Measurements from ENCODE around the gene C1orf74.

The C1orf74 gene

GRCh38 chr1:209805875-209806760, 21.8 kb upstream of the C1orf74 start, which contains the start of gene IRF6:
TSS of gene IRF6 (minus strand) at chr1:209806142. CDS start at chr1:209801413, 4,729 bp downstream.
- H3F3A ChIP-seq (ENCODE audit: control insufficient read depth, insufficient read depth), result no peaks in the 10 kb centered on the region
- peak within 1 kb of the TSS; percentile 47 for H3K4me2 ChIP-seq (ENCODE audit: low read length)
- no peaks in the 10 kb centered on the region for H3K36me3 ChIP-seq (ENCODE audit: control insufficient read depth, low read length)
- H3K27ac ChIP-seq (ENCODE audit: low read depth, low read length), result no peak within 1 kb of the TSS
- no peaks in the 10 kb centered on the region for H3K79me2 ChIP-seq (ENCODE audit: control insufficient read depth, low read length)
- H3K27me3 ChIP-seq (ENCODE audit: control insufficient read depth, low read length), result peaks cover 4% of the 10 kb centered on the region
- H3K9me2 ChIP-seq (replicated peaks; ENCODE audit: control insufficient read depth, low read length), result no peaks in the 10 kb centered on the region
- no peaks in the 10 kb centered on the region for H4K20me1 ChIP-seq (ENCODE audit: control insufficient read depth, insufficient read depth, low read depth, low read length)
- H3K4me3 ChIP-seq (ENCODE audit: low read length), result peak within 1 kb of the TSS; percentile 57
- no peak for TF ChIP-seq EZH2phosphoT487 (IDR thresholded peaks at IDR 0.05; ENCODE audit: borderline replicate concordance, low read length)
- TF ChIP-seq CTCF (IDR thresholded peaks at IDR 0.05; ENCODE audit: low read depth, low read length, poor library complexity, severe bottlenecking), result no peak
- no peaks in the 10 kb centered on the region for H3K9me3 ChIP-seq (ENCODE audit: control insufficient read depth, insufficient read depth, low read length)
- H3K4me1 ChIP-seq (ENCODE audit: control insufficient read depth, low read length), result peaks cover 5% of the 10 kb centered on the region; the same call in 1 of the 2 replicates

- Histone ChIP-seq H4K20me1 (ENCODE audit: control insufficient read depth, insufficient read depth, low read depth, low read length) (no peaks in the 10 kb centered on the region), H3K4me2 (ENCODE audit: low read length) (no peak overlapping the region), H3K27me3 (ENCODE audit: control insufficient read depth, low read length) (peaks cover 10% of the 10 kb centered on the region), H3K9me3 (ENCODE audit: control insufficient read depth, insufficient read depth, low read length) (no peaks in the 10 kb centered on the region), H3K4me3 (ENCODE audit: low read length) (no peak overlapping the region), H3K4me1 (ENCODE audit: control insufficient read depth, low read length) (peaks cover 5% of the 10 kb centered on the region; the same call in 1 of the 2 replicates), H3K36me3 (ENCODE audit: control insufficient read depth, low read length) (no peaks in the 10 kb centered on the region), H3K27ac (ENCODE audit: low read depth, low read length) (no peak overlapping the region), H3F3A (ENCODE audit: control insufficient read depth, insufficient read depth) (no peaks in the 10 kb centered on the region), H3K79me2 (ENCODE audit: control insufficient read depth, low read length) (no peaks in the 10 kb centered on the region), H3K9me2 (replicated peaks; ENCODE audit: control insufficient read depth, low read length) (no peaks in the 10 kb centered on the region)
- TF ChIP-seq CTCF (IDR thresholded peaks at IDR 0.05; ENCODE audit: low read depth, low read length, poor library complexity, severe bottlenecking) (no peak), EZH2phosphoT487 (IDR thresholded peaks at IDR 0.05; ENCODE audit: borderline replicate concordance, low read length) (no peak)
Measured at GRCh38 chr1:209805341-209805781, 21.0 kb upstream of the C1orf74 start.

- Histone ChIP-seq H4K20me1 (ENCODE audit: control insufficient read depth, insufficient read depth, low read depth, low read length) (no peaks in the 10 kb centered on the region), H3K9me2 (replicated peaks; ENCODE audit: control insufficient read depth, low read length) (no peaks in the 10 kb centered on the region), H3K27ac (ENCODE audit: low read depth, low read length) (no peak overlapping the region), H3K4me3 (ENCODE audit: low read length) (no peak overlapping the region), H3K79me2 (ENCODE audit: control insufficient read depth, low read length) (no peaks in the 10 kb centered on the region), H3K4me2 (ENCODE audit: low read length) (no peak overlapping the region), H3K27me3 (ENCODE audit: control insufficient read depth, low read length) (peaks cover 10% of the 10 kb centered on the region), H3K9me3 (ENCODE audit: control insufficient read depth, insufficient read depth, low read length) (no peaks in the 10 kb centered on the region), H3K36me3 (ENCODE audit: control insufficient read depth, low read length) (no peaks in the 10 kb centered on the region), H3K4me1 (ENCODE audit: control insufficient read depth, low read length) (peaks cover 5% of the 10 kb centered on the region; the same call in 1 of the 2 replicates), H3F3A (ENCODE audit: control insufficient read depth, insufficient read depth) (no peaks in the 10 kb centered on the region)
- no peak for TF ChIP-seq CTCF (IDR thresholded peaks at IDR 0.05; ENCODE audit: low read depth, low read length, poor library complexity, severe bottlenecking)
- TF ChIP-seq EZH2phosphoT487 (IDR thresholded peaks at IDR 0.05; ENCODE audit: borderline replicate concordance, low read length), result no peak
Measured at GRCh38 chr1:209803568-209803967, 19.2 kb upstream of the C1orf74 start.
